Measurements from ENCODE around the gene KIR3DL3.
"Not testable (repeated sequence)": the region's sequence is repeated elsewhere in the genome, so short reads cannot be mapped to it uniquely, and the experiment has no call there.

The KIR3DL3 gene

GRCh38 chr19:54769646-54770045 is 45.4 kb downstream of the KIR3DL3 start, which contains the start of gene KIR2DL1:
KIR2DL1 (plus strand) TSS chr19:54769793; CDS start chr19:54769851, 58 bp downstream.
- H3K4me3 ChIP-seq (ENCODE audit: low read length), result not testable (repeated sequence)

DNA sequence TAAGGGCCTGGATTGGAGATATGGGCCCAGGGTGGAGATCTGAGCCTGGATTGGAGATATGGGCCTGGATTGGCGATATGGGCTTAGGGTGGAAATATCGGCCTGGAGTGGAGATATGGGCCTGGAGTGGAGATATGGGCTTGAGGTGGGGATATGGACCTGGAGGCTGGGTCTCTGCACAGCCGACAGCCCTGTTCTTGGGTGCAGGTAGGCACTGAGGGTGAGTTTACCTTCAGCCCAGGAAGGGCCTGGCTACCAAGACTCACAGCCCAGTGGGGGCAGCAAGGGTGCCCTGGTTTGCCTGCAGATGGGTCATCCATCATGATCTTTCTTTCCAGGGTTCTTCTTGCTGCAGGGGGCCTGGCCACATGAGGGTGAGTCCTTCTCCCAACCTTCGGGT is 46.3 kb downstream of the KIR3DL3 start:
- H3K4me3 ChIP-seq (ENCODE audit: low read length), result not testable (repeated sequence)

DNA sequence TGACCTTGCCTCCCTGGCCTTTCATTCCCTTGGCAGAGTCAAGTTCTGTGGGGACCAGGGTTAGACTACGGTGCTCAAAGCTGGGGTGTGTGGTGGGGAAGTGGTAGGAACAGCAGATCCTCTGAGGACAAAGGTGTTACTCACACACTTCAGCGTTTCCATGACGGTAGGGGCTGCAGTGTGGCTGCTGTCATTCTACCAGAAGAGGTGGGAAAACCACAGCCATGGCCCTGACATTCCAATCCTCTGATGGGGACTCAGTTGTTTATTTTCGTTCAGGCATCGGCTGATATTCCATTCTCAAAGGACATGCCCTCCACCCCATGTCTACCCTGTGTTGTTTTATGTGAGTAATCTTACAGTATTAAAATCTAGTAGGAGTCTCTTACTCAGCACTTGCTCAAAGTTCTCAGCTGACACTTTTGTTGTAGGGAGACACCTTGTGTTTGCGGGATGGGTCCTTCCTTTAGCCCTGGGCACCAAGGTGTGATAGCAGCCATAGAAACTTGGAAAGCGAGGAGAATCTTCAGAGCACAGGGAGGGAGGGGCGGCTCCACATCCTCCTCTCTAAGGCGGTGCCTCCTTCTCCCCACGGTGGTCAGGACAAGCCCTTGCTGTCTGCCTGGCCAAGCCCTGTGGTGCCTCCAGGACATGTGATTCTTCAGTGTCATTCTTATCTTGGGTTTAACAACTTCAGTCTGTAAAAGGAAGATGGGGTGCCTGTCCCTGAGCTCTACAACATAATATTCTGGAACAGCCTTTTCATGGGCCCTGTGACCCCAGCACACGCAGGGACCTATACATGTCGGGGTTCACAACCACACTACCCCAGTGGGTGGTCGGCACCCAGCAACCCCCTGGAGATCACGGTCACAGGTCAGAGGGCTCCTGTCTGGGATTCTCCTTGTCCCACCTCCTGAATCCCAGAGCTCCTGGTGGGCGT is 47.0 kb downstream of the KIR3DL3 start:
- H3K4me3 ChIP-seq (ENCODE audit: low read length), result not testable (repeated sequence)

DNA sequence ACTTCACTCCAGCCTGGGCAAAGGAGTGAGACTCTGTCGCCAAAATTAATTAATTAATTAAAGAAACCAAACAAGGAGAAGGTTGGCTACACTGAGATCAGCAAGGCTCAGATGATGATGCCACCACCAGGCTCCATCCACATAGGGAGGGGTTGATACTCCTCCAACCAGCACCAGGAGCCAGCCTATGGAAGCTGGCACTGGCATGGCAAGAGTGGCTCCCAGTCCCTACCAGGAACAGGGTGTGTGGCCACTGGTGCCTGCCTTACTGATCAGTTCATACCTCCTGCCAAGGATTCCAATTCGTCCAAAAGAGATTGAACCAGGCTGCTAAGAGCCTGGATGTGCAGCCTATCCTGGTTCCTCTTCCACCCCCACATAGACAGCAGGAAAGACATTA is 48.4 kb downstream of the KIR3DL3 start:
- not testable (repeated sequence) for H3K4me3 ChIP-seq (ENCODE audit: low read length)

- not testable (repeated sequence) for H3K4me3 ChIP-seq (ENCODE audit: low read length)
Measured at GRCh38 chr19:54775095-54775815, 51.0 kb downstream of the KIR3DL3 start.

- not testable (repeated sequence) for H3K4me3 ChIP-seq (ENCODE audit: low read length)
Measured at GRCh38 chr19:54775830-54776229, 51.6 kb downstream of the KIR3DL3 start.

GRCh38 chr19:54777851-54778250 is 53.6 kb downstream of the KIR3DL3 start:
- H3K4me3 ChIP-seq (ENCODE audit: low read length), result not testable (repeated sequence)

GRCh38 chr19:54778896-54779295 is 54.7 kb downstream of the KIR3DL3 start:
- not testable (repeated sequence) for H3K4me3 ChIP-seq (ENCODE audit: low read length)

DNA sequence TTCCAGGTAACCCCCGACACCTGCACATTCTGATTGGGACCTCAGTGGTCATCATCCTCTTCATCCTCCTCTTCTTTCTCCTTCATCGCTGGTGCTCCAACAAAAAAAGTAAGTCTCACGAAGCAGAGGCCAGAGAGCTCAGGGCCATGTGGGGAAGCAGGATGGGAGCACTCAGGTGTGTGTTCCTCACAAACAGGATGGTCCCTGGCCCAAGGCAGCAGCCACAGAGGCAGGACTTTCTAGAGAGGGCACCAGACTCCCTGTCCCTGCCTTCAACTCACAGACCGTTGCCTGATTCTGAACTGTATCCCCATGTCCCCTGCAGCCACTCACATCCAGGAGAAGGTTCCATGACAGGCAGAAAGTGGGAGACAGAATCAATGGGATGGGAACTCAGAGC is 58.7 kb downstream of the KIR3DL3 start:
- not testable (repeated sequence) for H3K4me3 ChIP-seq (ENCODE audit: low read length)
